ENCODE results near the gene INSL3.

Gene INSL3

DNA sequence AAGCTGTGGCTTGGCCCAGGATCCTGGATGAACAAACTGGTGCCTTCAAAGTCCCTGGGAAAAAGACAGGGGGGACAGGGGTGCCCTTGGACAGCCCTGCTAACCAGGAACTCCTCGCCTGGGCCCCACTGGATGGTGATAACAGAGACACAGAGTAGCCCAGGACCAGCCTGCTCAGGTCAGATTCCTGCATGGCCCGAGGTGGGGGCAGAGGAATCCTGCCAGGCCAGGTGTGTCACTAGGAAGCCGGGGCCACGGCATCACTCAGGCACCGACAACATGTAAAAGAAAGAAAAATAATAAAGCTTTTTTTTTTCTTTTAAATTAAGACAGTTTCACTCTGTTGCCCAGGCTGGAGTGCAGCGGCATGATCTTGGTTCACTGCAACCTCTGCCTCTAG, 32.7 kb upstream of the INSL3 start:
- Histone ChIP-seq H3K79me1 (ENCODE audit: low read depth, low read length) (no peaks in the 10 kb centered on the region), H2BK15ac (ENCODE audit: low read length) (no peak overlapping the region), H3K4me2 (ENCODE audit: insufficient read depth, low read length, poor library complexity, severe bottlenecking) (no peak overlapping the region), H3K36me3 (replicated peaks in 1 of 2; ENCODE audit: control insufficient read depth in 2 of 2, insufficient read depth in 2 of 2, low read length in 2 of 2) (no peaks in the 10 kb centered on the region), H3K18ac (ENCODE audit: low read length) (no peak overlapping the region), H3K4ac (ENCODE audit: low read length) (no peak overlapping the region), H2AFZ (ENCODE audit: low read length) (no peak overlapping the region), H2BK12ac (ENCODE audit: low read length) (peak overlapping the region; percentile 84), H3K27me3 (ENCODE audit: control insufficient read depth in 3 of 3, insufficient read depth in 3 of 3, low read depth in 1 of 3, low read length in 3 of 3) (no peaks in the 10 kb centered on the region), H3K4me3 (ENCODE audit: low read length in 2 of 2) (no peak overlapping the region), H2BK120ac (ENCODE audit: low read depth, low read length) (no peak overlapping the region), H3K27ac (replicated peaks; ENCODE audit: low read length) (no peak overlapping the region), H3K9ac (ENCODE audit: low read depth, low read length, poor library complexity) (no peak overlapping the region), H2BK5ac (ENCODE audit: low read length) (no peak overlapping the region), H4K8ac (ENCODE audit: low read depth, low read length) (no peak overlapping the region), H3K4me1 (ENCODE audit: control insufficient read depth in 2 of 2, insufficient read depth in 1 of 2, low read depth in 1 of 2, low read length in 2 of 2) (peaks cover under 1% of the 10 kb centered on the region in 2 donors), H2AK5ac (ENCODE audit: low read depth, low read length) (peak overlapping the region; percentile 12), H3K14ac (ENCODE audit: low read length) (no peak overlapping the region), H3K9me3 (replicated peaks in 1 of 2; ENCODE audit: control insufficient read depth in 2 of 2, insufficient read depth in 1 of 2, low read depth in 1 of 2, low read length in 2 of 2) (no peaks in the 10 kb centered on the region), H4K91ac (ENCODE audit: low read depth, low read length, poor library complexity) (no peak overlapping the region), H3K23ac (ENCODE audit: low read depth, low read length, poor library complexity) (no peak overlapping the region)
- no CpG with 5 or more reads among the region's 6 CpGs for WGBS, 2 donors (ENCODE audit: extremely low coverage in 2 of 2, insufficient read length in 2 of 2, insufficient replicate concordance in 1 of 2)
- DNase-seq (ENCODE audit: low spot score) = no peak

DNA sequence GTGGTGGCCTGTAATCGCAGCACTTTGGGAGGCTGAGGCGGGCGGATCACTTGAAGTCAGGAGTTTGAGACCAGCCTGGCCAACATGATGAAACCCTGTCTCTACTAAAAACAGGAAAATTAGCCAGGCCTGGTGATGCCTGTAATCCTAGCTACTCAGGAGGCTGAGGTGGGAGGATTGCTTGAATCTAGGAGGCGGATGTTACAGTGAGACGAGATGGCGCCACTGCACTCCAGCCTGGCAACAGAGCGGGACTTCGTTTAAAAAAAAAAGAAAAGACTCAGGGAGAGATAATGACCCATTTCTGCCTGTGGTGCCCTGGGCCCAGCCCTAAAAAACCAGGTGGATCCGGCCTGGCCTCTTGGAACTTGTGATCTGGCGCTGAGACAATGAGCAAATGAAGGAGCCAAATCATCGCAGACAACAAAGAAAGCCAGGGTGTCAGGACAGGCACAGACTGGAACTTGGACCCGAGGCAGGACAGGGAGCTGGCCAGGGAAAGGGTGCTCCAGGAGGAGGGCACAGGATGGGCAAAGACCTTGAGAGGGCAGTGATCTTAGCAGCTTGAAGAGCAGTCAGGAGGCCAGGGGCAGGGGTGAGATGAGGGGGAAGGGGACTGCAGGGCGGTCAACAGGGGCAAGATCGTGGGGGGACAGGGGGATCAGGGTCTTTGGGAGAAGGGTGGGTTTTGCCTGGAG, 27.4 kb upstream of the INSL3 start:
- no CpG with 5 or more reads among the region's 14 CpGs for WGBS, 2 donors (ENCODE audit: extremely low coverage in 2 of 2, insufficient read length in 2 of 2, insufficient replicate concordance in 1 of 2)
- Histone ChIP-seq H2BK120ac (ENCODE audit: low read depth, low read length) (no peak overlapping the region), H3K4me2 (ENCODE audit: insufficient read depth, low read length, poor library complexity, severe bottlenecking) (no peak overlapping the region), H3K14ac (ENCODE audit: low read length) (no peak overlapping the region), H2AFZ (ENCODE audit: low read length) (peak overlapping the region; percentile 62), H3K27me3 (ENCODE audit: control insufficient read depth in 3 of 3, insufficient read depth in 3 of 3, low read depth in 1 of 3, low read length in 3 of 3) (peaks cover 0 to 4% (median 0%) of the 10 kb centered on the region in 3 experiments), H3K4me3 (ENCODE audit: low read length in 2 of 2) (no peak overlapping the region), H3K4me1 (ENCODE audit: control insufficient read depth in 2 of 2, insufficient read depth in 1 of 2, low read depth in 1 of 2, low read length in 2 of 2) (peaks cover 3 to 4% of the 10 kb centered on the region in 2 donors), H3K9ac (ENCODE audit: low read depth, low read length, poor library complexity) (no peak overlapping the region), H3K36me3 (replicated peaks in 1 of 2; ENCODE audit: control insufficient read depth in 2 of 2, insufficient read depth in 2 of 2, low read length in 2 of 2) (no peaks in the 10 kb centered on the region), H3K9me3 (replicated peaks in 1 of 2; ENCODE audit: control insufficient read depth in 2 of 2, insufficient read depth in 1 of 2, low read depth in 1 of 2, low read length in 2 of 2) (no peaks in the 10 kb centered on the region), H2BK12ac (ENCODE audit: low read length) (no peak overlapping the region), H4K8ac (ENCODE audit: low read depth, low read length) (no peak overlapping the region), H3K79me1 (ENCODE audit: low read depth, low read length) (no peaks in the 10 kb centered on the region), H3K23ac (ENCODE audit: low read depth, low read length, poor library complexity) (no peak overlapping the region), H2BK5ac (ENCODE audit: low read length) (no peak overlapping the region), H3K4ac (ENCODE audit: low read length) (no peak overlapping the region), H3K27ac (replicated peaks; ENCODE audit: low read length) (no peak overlapping the region), H3K18ac (ENCODE audit: low read length) (peak overlapping the region; percentile 72), H2BK15ac (ENCODE audit: low read length) (no peak overlapping the region), H2AK5ac (ENCODE audit: low read depth, low read length) (no peak overlapping the region), H4K91ac (ENCODE audit: low read depth, low read length, poor library complexity) (no peak overlapping the region)
- DNase-seq (ENCODE audit: low spot score) = no peak

DNA sequence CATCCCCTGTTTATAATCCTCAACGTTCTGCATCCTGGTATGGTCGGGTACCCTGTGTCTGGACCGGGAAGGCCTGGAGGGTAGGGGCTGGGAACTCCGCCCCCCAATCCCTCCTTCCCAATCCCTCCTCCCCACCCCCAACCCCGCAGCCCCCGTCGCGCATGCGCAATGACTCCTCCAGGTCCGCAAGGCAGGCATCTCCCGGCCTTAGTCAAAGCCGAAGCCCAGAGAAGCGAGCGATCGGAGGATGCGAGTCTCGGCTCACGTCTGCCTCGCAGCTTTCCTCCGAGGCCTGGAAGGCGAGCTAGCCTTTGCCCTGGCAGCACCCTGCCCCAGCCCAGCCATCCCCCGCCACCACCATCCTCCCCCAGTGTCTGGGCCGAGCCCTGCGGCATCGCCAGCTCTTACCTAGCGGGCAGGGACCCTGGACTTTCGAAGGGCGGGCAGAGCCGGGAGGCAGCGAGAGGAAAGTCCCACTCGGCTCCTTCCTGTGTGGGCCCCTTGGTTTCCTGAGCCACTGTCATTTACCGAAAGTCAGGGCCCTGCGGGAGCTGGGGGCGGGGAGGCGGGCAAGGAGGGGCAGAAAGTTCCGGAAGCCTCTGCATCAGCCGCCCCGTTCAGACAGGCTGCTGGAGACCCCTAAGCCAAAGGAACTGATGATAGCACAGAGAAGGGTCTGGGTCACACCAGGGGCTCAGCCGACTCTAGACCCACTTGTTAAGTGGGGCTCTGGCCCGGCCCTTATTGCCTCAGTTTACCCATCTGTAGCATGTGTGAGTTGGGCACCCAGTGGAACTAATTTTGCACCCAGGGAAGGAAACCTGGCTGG, 26.4 kb upstream of the INSL3 start, which contains the start of gene JAK3:
TSS of gene JAK3 (minus strand) at position 445 of the 829 bp plus-strand sequence. CDS start 3,565 bp downstream, outside the sequence.
- Histone ChIP-seq H3K4me1 (ENCODE audit: control insufficient read depth in 2 of 2, insufficient read depth in 1 of 2, low read depth in 1 of 2, low read length in 2 of 2) (peaks cover 3 to 4% of the 10 kb centered on the region in 2 donors), H4K8ac (ENCODE audit: low read depth, low read length) (peak within 1 kb of the TSS; percentile 29), H3K4me2 (ENCODE audit: insufficient read depth, low read length, poor library complexity, severe bottlenecking) (peak within 1 kb of the TSS; percentile 73), H3K4ac (ENCODE audit: low read length) (peak within 1 kb of the TSS; percentile 30), H2BK120ac (ENCODE audit: low read depth, low read length) (peak within 1 kb of the TSS; percentile 29), H3K9ac (ENCODE audit: low read depth, low read length, poor library complexity) (peak within 1 kb of the TSS; percentile 57), H3K23ac (ENCODE audit: low read depth, low read length, poor library complexity) (no peak within 1 kb of the TSS), H2BK5ac (ENCODE audit: low read length) (peak within 1 kb of the TSS; percentile 36), H2AK5ac (ENCODE audit: low read depth, low read length) (peak within 1 kb of the TSS; percentile 95), H3K27ac (replicated peaks; ENCODE audit: low read length) (no peak within 1 kb of the TSS), H3K27me3 (ENCODE audit: control insufficient read depth in 3 of 3, insufficient read depth in 3 of 3, low read depth in 1 of 3, low read length in 3 of 3) (peaks cover 0 to 13% (median 2%) of the 10 kb centered on the region in 3 experiments), H3K18ac (ENCODE audit: low read length) (peak within 1 kb of the TSS; percentile 95), H3K9me3 (replicated peaks in 1 of 2; ENCODE audit: control insufficient read depth in 2 of 2, insufficient read depth in 1 of 2, low read depth in 1 of 2, low read length in 2 of 2) (no peaks in the 10 kb centered on the region), H2BK15ac (ENCODE audit: low read length) (peak within 1 kb of the TSS; percentile 74), H4K91ac (ENCODE audit: low read depth, low read length, poor library complexity) (peak within 1 kb of the TSS; percentile 30), H2AFZ (ENCODE audit: low read length) (peak within 1 kb of the TSS; percentile 96), H2BK12ac (ENCODE audit: low read length) (no peak within 1 kb of the TSS), H3K36me3 (replicated peaks in 1 of 2; ENCODE audit: control insufficient read depth in 2 of 2, insufficient read depth in 2 of 2, low read length in 2 of 2) (no peaks in the 10 kb centered on the region), H3K4me3 (ENCODE audit: low read length in 2 of 2) (peak within 1 kb of the TSS; percentile 16 to 64), H3K14ac (ENCODE audit: low read length) (no peak within 1 kb of the TSS), H3K79me1 (ENCODE audit: low read depth, low read length) (no peaks in the 10 kb centered on the region)
- no CpG with 5 or more reads among the region's 40 CpGs for WGBS, 2 donors (ENCODE audit: extremely low coverage in 2 of 2, insufficient read length in 2 of 2, insufficient replicate concordance in 1 of 2)
- DNase-seq (ENCODE audit: low spot score) = peak; percentile 79

DNA sequence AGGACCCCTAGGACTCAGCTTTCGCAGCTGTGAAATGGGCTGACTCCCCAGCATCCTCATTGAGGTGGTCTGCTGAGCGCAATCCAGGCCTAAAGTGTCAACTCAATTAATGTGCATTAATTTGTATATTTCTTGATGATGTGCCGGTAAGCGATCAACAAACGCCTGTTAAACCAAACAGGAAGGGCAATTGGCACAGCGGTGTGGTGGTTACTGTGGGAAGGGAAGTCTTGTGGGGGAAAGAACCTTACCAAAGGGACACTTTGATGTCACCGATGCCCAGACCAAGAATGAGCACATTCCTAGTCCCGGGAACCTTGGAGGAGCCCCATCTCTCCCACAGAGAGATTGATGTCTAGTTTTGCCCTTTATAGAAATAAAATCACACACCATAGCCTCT, 24.8 kb upstream of the INSL3 start:
- no CpG with 5 or more reads among the region's 8 CpGs for WGBS, 2 donors (ENCODE audit: extremely low coverage in 2 of 2, insufficient read length in 2 of 2, insufficient replicate concordance in 1 of 2)
- no peak overlapping the region for H3K27ac ChIP-seq (replicated peaks; ENCODE audit: low read length)
- H3K18ac ChIP-seq (ENCODE audit: low read length) = no peak overlapping the region
- H3K27me3 ChIP-seq (ENCODE audit: control insufficient read depth in 3 of 3, insufficient read depth in 3 of 3, low read depth in 1 of 3, low read length in 3 of 3) = peaks cover 0 to 23% (median 2%) of the 10 kb centered on the region in 3 experiments
- no peak overlapping the region for H2BK12ac ChIP-seq (ENCODE audit: low read length)
- H3K23ac ChIP-seq (ENCODE audit: low read depth, low read length, poor library complexity) = no peak overlapping the region
- no peak overlapping the region for H4K91ac ChIP-seq (ENCODE audit: low read depth, low read length, poor library complexity)
- DNase-seq (ENCODE audit: low spot score) = no peak
- no peaks in the 10 kb centered on the region for H3K9me3 ChIP-seq (replicated peaks in 1 of 2; ENCODE audit: control insufficient read depth in 2 of 2, insufficient read depth in 1 of 2, low read depth in 1 of 2, low read length in 2 of 2)
- no peak overlapping the region for H3K4ac ChIP-seq (ENCODE audit: low read length)
- H3K4me2 ChIP-seq (ENCODE audit: insufficient read depth, low read length, poor library complexity, severe bottlenecking) = no peak overlapping the region
- no peaks in the 10 kb centered on the region for H3K79me1 ChIP-seq (ENCODE audit: low read depth, low read length)
- no peak overlapping the region for H2AFZ ChIP-seq (ENCODE audit: low read length)
- H3K9ac ChIP-seq (ENCODE audit: low read depth, low read length, poor library complexity) = no peak overlapping the region
- H3K4me3 ChIP-seq (ENCODE audit: low read length in 2 of 2) = no peak overlapping the region
- no peaks in the 10 kb centered on the region for H3K36me3 ChIP-seq (replicated peaks in 1 of 2; ENCODE audit: control insufficient read depth in 2 of 2, insufficient read depth in 2 of 2, low read length in 2 of 2)
- no peak overlapping the region for H2BK5ac ChIP-seq (ENCODE audit: low read length)
- no peak overlapping the region for H4K8ac ChIP-seq (ENCODE audit: low read depth, low read length)
- H2BK120ac ChIP-seq (ENCODE audit: low read depth, low read length) = no peak overlapping the region
- H2AK5ac ChIP-seq (ENCODE audit: low read depth, low read length) = no peak overlapping the region
- peaks cover 6 to 10% of the 10 kb centered on the region in 2 donors for H3K4me1 ChIP-seq (ENCODE audit: control insufficient read depth in 2 of 2, insufficient read depth in 1 of 2, low read depth in 1 of 2, low read length in 2 of 2)
- H3K14ac ChIP-seq (ENCODE audit: low read length) = no peak overlapping the region
- H2BK15ac ChIP-seq (ENCODE audit: low read length) = no peak overlapping the region
